ENCODE results near the gene RUNX2. TPM values are rescaled to one million over a fixed set of nuclear protein-coding genes. Genes with fewer than 3 reads are reported as not detected.

RUNX2 gene
- total RNA-seq, 1 donor from 2014 or later = 0.09 TPM

- H3K36me3 Mint-ChIP-seq = no peaks in the 10 kb centered on the region
- no peaks in the 10 kb centered on the region for H3K4me1 Mint-ChIP-seq
- H3K4me1 ChIP-seq = no peaks in the 10 kb centered on the region
- no peaks in the 10 kb centered on the region for H3K27me3 Mint-ChIP-seq (ENCODE audit: insufficient read depth, low read depth)
- DNase-seq (ENCODE audit: low spot score) = no peak
- H3F3A ChIP-seq (ENCODE audit: low read depth) = no peaks in the 10 kb centered on the region
- H3K9ac ChIP-seq = no peak overlapping the region
- no peaks in the 10 kb centered on the region for H3K9me3 ChIP-seq (ENCODE audit: low read depth)
- H3K36me3 ChIP-seq = no peaks in the 10 kb centered on the region
- no peak overlapping the region for H3K4me2 ChIP-seq
- H3K9me3 Mint-ChIP-seq = no peaks in the 10 kb centered on the region
- no peak overlapping the region for H2AFZ ChIP-seq (replicated peaks)
- no peak overlapping the region for H3K4me3 ChIP-seq
- no peaks in the 10 kb centered on the region for H4K20me1 ChIP-seq (ENCODE audit: low read depth)
- TF ChIP-seq CTCF (IDR thresholded peaks at IDR 0.05) (no peak), EZH2phosphoT487 (IDR thresholded peaks at IDR 0.05) (no peak), EZH2 (IDR thresholded peaks at IDR 0.05) (no peak)
- no peak overlapping the region for H3K27ac Mint-ChIP-seq
- no peaks in the 10 kb centered on the region for H3K27me3 ChIP-seq
- H3K79me2 ChIP-seq (ENCODE audit: low read depth) = no peaks in the 10 kb centered on the region
- no peak overlapping the region for H3K27ac ChIP-seq
- no peak overlapping the region for H3K4me3 Mint-ChIP-seq
Observed at GRCh38 chr6:45637611-45638257, 309.6 kb downstream of the RUNX2 start.

- no peak for TF ChIP-seq CTCF (IDR thresholded peaks at IDR 0.05)
- TF ChIP-seq EZH2 (IDR thresholded peaks at IDR 0.05) = no peak
- TF ChIP-seq EZH2phosphoT487 (IDR thresholded peaks at IDR 0.05) = no peak
- Histone ChIP-seq H3K36me3 (no peaks in the 10 kb centered on the region), H3K4me2 (no peak overlapping the region)
Observed at GRCh38 chr6:45640081-45640491, 312.0 kb downstream of the RUNX2 start.

GRCh38 chr6:45640811-45641210 lies 312.7 kb downstream of the RUNX2 start:
- H3K4me3 ChIP-seq = no peak overlapping the region
- TF ChIP-seq EZH2phosphoT487 (IDR thresholded peaks at IDR 0.05) (no peak), CTCF (IDR thresholded peaks at IDR 0.05) (no peak), EZH2 (IDR thresholded peaks at IDR 0.05) (no peak)
- no peaks in the 10 kb centered on the region for H3K27me3 ChIP-seq
- no peak overlapping the region for H3K27ac ChIP-seq
- Mint-ChIP-seq H3K4me1 (no peaks in the 10 kb centered on the region), H3K9me3 (no peaks in the 10 kb centered on the region), H3K4me3 (no peak overlapping the region), H3K27me3 (ENCODE audit: insufficient read depth, low read depth) (peaks cover 5% of the 10 kb centered on the region), H3K36me3 (no peaks in the 10 kb centered on the region), H3K27ac (no peak overlapping the region)
- no peaks in the 10 kb centered on the region for H4K20me1 ChIP-seq (ENCODE audit: low read depth)
- no peak overlapping the region for H3K9ac ChIP-seq
- H3K4me2 ChIP-seq = no peak overlapping the region
- H2AFZ ChIP-seq (replicated peaks) = no peak overlapping the region
- no peaks in the 10 kb centered on the region for H3K79me2 ChIP-seq (ENCODE audit: low read depth)
- H3F3A ChIP-seq (ENCODE audit: low read depth) = no peaks in the 10 kb centered on the region
- H3K9me3 ChIP-seq (ENCODE audit: low read depth) = no peaks in the 10 kb centered on the region
- no peaks in the 10 kb centered on the region for H3K36me3 ChIP-seq
- no peaks in the 10 kb centered on the region for H3K4me1 ChIP-seq
- no peak for DNase-seq (ENCODE audit: low spot score)

More at GRCh38 chr6:45640081-45640491, 312.0 kb downstream of the RUNX2 start:
- H3K4me1 Mint-ChIP-seq = no peaks in the 10 kb centered on the region
- Histone ChIP-seq H4K20me1 (ENCODE audit: low read depth) (no peaks in the 10 kb centered on the region), H3K4me3 (no peak overlapping the region), H3K9me3 (ENCODE audit: low read depth) (no peaks in the 10 kb centered on the region), H3K9ac (no peak overlapping the region), H3K79me2 (ENCODE audit: low read depth) (no peaks in the 10 kb centered on the region), H3K27me3 (no peaks in the 10 kb centered on the region), H3K27ac (no peak overlapping the region), H2AFZ (replicated peaks) (no peak overlapping the region), H3K4me1 (no peaks in the 10 kb centered on the region), H3F3A (ENCODE audit: low read depth) (no peaks in the 10 kb centered on the region)
- H3K9me3 Mint-ChIP-seq = no peaks in the 10 kb centered on the region
- no peak overlapping the region for H3K27ac Mint-ChIP-seq
- H3K4me3 Mint-ChIP-seq = no peak overlapping the region
- H3K36me3 Mint-ChIP-seq = no peaks in the 10 kb centered on the region
- peaks cover 5% of the 10 kb centered on the region for H3K27me3 Mint-ChIP-seq (ENCODE audit: insufficient read depth, low read depth)
- DNase-seq (ENCODE audit: low spot score) = no peak
